Regular cardiac myocyte (primary cell): ENCODE measurements around the gene OR4L1. TPM values are rescaled to one million over a fixed set of nuclear protein-coding genes. Genes with fewer than 3 reads are reported as not detected.

ENCODE experiments used
- total RNA-seq: library from RNA; depleted of rRNA; stranded (reverse); fragments of >200 nt; gene quantifications from 2 replicates; pipeline ENCODE4 v1.2.3, GENCODE V29; 2014

The OR4L1 gene, protein sequence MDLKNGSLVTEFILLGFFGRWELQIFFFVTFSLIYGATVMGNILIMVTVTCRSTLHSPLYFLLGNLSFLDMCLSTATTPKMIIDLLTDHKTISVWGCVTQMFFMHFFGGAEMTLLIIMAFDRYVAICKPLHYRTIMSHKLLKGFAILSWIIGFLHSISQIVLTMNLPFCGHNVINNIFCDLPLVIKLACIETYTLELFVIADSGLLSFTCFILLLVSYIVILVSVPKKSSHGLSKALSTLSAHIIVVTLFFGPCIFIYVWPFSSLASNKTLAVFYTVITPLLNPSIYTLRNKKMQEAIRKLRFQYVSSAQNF
- not detected in 2 replicates for total RNA-seq

DNA sequence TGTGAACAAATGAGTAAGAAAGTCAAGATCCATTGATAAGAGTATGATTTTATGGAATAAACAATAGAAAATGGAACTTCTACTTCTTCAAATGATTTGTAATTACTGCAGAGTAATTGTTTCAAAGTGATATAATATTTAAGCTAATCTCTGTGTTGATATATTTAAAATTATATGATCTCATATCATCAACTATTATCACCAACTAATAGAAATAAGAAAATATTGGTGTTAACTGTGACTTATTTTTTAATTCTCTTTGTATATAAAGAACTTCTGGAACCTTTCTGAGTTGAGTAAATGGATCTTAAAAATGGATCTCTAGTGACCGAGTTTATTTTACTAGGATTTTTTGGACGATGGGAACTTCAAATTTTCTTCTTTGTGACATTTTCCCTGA lies at the start of gene OR4L1:
OR4L1 (plus strand) TSS at position 301 of the 400 bp plus-strand sequence; CDS start at position 301, 0 bp downstream.

DNA sequence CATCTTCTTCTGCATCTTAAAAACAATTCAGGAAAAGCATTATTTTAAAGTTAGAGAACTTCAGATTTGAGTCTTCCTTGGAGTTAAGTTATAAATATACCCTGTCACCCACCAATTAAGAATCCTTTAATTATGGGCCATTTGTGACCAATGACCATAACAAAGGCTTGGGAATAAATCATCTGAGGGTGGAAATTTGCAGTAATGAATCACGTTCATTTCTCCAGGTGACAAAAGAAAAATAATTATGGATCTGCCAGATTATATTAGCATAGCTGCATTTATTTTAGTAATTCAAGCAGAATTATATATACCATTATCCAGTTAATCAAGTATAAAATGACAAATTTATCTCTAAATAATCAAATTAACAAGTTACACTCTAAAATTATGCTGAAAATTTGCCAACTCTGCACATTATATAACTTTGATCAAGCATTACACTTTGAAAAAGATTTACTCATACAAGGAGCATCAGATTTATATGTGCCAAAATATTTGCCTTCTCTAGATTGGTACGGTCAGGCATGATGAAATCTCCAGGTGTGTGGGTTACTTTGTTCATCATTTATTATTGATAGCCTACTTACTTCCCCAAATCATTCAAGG lies 40.5 kb upstream of the OR4L1 start, which contains the start of gene OR4K14:
OR4K14 (minus strand) TSS at position 51 of the 609 bp plus-strand sequence. CDS start 4,114 bp downstream, outside the sequence.

DNA sequence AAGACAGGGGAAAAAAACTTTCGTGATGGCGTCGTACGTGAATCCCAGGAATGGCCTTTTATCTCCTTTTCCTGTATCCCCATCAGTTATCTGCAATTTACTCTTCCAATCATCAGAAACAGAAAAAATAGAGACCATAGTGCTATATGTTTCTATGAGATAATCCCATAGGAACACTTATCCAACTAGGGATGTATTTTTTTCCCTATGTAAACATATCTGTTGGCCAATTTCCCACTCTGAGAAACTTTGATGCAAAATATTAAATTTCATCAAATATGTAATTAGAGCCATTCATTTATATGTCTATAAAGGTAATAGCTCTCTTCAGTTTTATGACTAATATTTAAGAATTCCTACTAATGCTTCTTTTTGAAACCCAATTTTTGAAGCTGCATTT lies 23.9 kb upstream of the OR4L1 start, which contains the start of gene OR4K13:
OR4K13 (minus strand) TSS at position 101 of the 400 bp plus-strand sequence. CDS start 1,280 bp downstream, outside the sequence.

DNA sequence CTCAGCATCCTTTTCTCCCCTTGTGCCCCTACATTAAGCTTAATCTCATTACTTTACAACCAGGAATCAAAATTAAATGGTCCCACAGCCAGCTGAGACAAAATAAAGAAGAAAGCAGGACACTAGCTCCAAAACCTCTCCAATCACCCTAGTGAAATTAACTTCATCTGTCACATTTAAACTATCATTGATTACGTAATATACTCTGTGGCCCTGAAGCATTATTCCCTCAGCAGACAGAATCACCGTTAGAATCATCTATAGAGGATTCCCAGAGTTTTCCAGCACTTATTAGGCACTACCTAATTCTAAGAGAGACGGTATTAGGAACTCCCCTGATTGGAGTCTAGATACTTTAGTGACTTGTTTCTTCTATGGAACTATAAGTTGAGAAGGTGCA lies 50.6 kb downstream of the OR4L1 start, which contains the start of gene OR4K17:
OR4K17 (plus strand) TSS at position 302 of the 400 bp plus-strand sequence. CDS start 6,761 bp downstream, outside the sequence.

Other genes with a start within 250 kb of the OR4L1 start
- not detected in 2 replicates for gene OR4K2, start 184.9 kb upstream of the OR4L1 start, total RNA-seq
- gene OR4K5, start 139.4 kb upstream of the OR4L1 start, total RNA-seq = not detected in 2 replicates
- gene OR4K1, start 129.1 kb upstream of the OR4L1 start, total RNA-seq = not detected in 2 replicates
- gene OR4K15, start 84.5 kb upstream of the OR4L1 start, total RNA-seq = not detected in 2 replicates
- gene OR4Q2, start 57.9 kb upstream of the OR4L1 start, total RNA-seq = not detected in 2 replicates
- not detected in 2 replicates for gene OR4K14, start 40.7 kb upstream of the OR4L1 start, total RNA-seq
- gene OR4K13, start 24.0 kb upstream of the OR4L1 start, total RNA-seq = not detected in 2 replicates
- gene OR4K17, start 50.7 kb downstream of the OR4L1 start, total RNA-seq = not detected in 2 replicates
- not detected in 2 replicates for gene OR4N5, start 78.8 kb downstream of the OR4L1 start, total RNA-seq
- not detected in 2 replicates for gene OR11G2, start 130.9 kb downstream of the OR4L1 start, total RNA-seq
- not detected in 2 replicates for gene OR11H6, start 163.7 kb downstream of the OR4L1 start, total RNA-seq
- gene OR11H7, start 168.9 kb downstream of the OR4L1 start, total RNA-seq = not detected in 2 replicates
- gene OR11H4, start 179.2 kb downstream of the OR4L1 start, total RNA-seq = not detected in 2 replicates
- gene TTC5, start 245.9 kb downstream of the OR4L1 start, total RNA-seq = 19.4 and 25.3 TPM in 2 replicates